Measurements from ENCODE around the gene ENPEP. TPM values are rescaled to one million over a fixed set of nuclear protein-coding genes. Genes with fewer than 3 reads are reported as not detected.

The ENPEP gene
- total RNA-seq, 4 donors from 2014 or later: 3.7 to 6.3 (median 4.2) TPM

GRCh38 chr4:110449947-110450346 lies 26.0 kb upstream of the ENPEP start:
- DNase-seq (ENCODE audit: low spot score in 2 of 2): no peak
- Histone ChIP-seq H3K27me3 (no peaks in the 10 kb centered on the region), H3K4me3 (no peak overlapping the region), H3K36me3 (no peaks in the 10 kb centered on the region), H3K9me3 (no peaks in the 10 kb centered on the region), H3K27ac (no peak overlapping the region), H3K4me1 (no peaks in the 10 kb centered on the region)
- 75 to 92% methylated on average over 2 of the region's 2 CpGs for WGBS, 2 donors
- TF ChIP-seq, protein P1, sequence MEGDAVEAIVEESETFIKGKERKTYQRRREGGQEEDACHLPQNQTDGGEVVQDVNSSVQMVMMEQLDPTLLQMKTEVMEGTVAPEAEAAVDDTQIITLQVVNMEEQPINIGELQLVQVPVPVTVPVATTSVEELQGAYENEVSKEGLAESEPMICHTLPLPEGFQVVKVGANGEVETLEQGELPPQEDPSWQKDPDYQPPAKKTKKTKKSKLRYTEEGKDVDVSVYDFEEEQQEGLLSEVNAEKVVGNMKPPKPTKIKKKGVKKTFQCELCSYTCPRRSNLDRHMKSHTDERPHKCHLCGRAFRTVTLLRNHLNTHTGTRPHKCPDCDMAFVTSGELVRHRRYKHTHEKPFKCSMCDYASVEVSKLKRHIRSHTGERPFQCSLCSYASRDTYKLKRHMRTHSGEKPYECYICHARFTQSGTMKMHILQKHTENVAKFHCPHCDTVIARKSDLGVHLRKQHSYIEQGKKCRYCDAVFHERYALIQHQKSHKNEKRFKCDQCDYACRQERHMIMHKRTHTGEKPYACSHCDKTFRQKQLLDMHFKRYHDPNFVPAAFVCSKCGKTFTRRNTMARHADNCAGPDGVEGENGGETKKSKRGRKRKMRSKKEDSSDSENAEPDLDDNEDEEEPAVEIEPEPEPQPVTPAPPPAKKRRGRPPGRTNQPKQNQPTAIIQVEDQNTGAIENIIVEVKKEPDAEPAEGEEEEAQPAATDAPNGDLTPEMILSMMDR (IDR thresholded peaks at IDR 0.05): no peak
- TF ChIP-seq EP300 (IDR thresholded peaks at IDR 0.05) (no peak), POLR2A (IDR thresholded peaks at IDR 0.05) (no peak)

DNA sequence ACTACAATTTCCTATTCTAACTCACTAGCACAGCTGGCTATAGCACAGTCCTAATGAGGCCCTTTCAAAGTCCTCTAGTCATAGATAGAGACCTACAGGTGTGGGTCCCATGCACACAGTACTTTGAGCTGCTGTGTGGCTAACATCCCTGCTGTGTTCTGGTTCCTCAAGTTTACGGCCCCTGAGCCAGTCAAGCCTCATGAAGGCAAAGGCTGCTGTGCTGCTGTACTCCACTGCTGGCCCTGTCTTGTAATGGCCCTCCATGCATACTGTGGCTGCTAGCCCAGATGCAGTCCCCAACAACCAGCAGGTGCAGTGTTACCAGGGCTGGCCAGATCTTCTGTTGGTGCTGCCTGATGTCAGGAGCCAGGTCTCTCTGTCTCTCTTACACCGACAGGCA lies 23.4 kb upstream of the ENPEP start:
- Histone ChIP-seq H3K27ac (no peak overlapping the region), H3K36me3 (no peaks in the 10 kb centered on the region), H3K27me3 (no peaks in the 10 kb centered on the region), H3K4me3 (no peak overlapping the region), H3K4me1 (no peaks in the 10 kb centered on the region), H3K9me3 (no peaks in the 10 kb centered on the region)
- TF ChIP-seq POLR2A (IDR thresholded peaks at IDR 0.05) (no peak), EP300 (IDR thresholded peaks at IDR 0.05) (no peak)
- TF ChIP-seq, protein P1 (IDR thresholded peaks at IDR 0.05): no peak
- no peak for DNase-seq (ENCODE audit: low spot score in 2 of 2)
- 46 to 67% methylated on average over 1 to 2 of the region's 2 CpGs for WGBS, 2 donors

GRCh38 chr4:110454441-110454840 lies 21.5 kb upstream of the ENPEP start:
- Histone ChIP-seq H3K4me3 (no peak overlapping the region), H3K27me3 (no peaks in the 10 kb centered on the region), H3K4me1 (no peaks in the 10 kb centered on the region), H3K36me3 (no peaks in the 10 kb centered on the region), H3K9me3 (no peaks in the 10 kb centered on the region), H3K27ac (no peak overlapping the region)
- 46 to 53% methylated on average over 2 of the region's 2 CpGs for WGBS, 2 donors
- DNase-seq (ENCODE audit: low spot score in 2 of 2): no peak
- no peak for TF ChIP-seq EP300 (IDR thresholded peaks at IDR 0.05)
- TF ChIP-seq POLR2A (IDR thresholded peaks at IDR 0.05): no peak
- TF ChIP-seq, protein P1 (IDR thresholded peaks at IDR 0.05): no peak

DNA sequence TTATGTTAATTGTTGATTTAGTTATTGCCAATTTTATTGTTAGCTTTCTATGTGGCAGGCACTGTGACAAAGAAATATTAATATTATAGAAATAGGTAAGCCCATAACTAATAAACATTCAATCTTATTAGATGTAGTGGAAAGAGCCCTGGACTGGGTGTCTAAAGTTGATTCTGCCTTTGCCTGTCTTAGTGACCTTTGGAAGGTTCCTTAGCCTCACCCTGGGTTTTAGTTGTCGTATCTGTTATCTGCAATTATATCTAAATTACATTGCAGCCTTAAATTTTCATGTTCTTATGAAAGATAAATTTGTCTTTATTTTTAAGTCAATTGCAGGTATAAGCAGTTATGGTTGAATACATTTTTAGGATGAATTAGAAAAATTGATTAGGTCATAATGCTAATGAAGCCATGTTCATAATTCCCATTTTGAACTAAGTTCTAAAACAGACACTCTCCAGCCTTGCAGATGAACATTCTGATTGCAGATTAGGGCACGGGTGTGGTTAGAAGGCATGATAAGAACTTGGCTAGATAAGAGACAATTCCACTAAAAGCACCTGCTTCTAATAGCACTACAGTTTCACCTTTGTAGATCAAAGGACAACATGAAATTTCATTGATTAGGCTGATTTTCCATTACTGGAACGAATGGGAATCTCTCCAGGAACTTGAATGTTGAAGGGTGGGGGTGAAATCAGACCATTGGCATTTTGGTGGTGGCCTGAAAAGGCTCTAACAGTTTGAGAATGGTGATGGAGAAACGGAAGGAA lies 17.3 kb upstream of the ENPEP start:
- Histone ChIP-seq H3K27me3 (no peaks in the 10 kb centered on the region), H3K4me3 (no peak overlapping the region), H3K36me3 (no peaks in the 10 kb centered on the region), H3K27ac (no peak overlapping the region), H3K9me3 (no peaks in the 10 kb centered on the region), H3K4me1 (no peaks in the 10 kb centered on the region)
- DNase-seq (ENCODE audit: low spot score in 2 of 2): no peak
- WGBS, 2 donors: 77 to 80% methylated on average over 4 of the region's 4 CpGs
- TF ChIP-seq, protein P1 (IDR thresholded peaks at IDR 0.05): no peak
- TF ChIP-seq EP300 (IDR thresholded peaks at IDR 0.05): no peak
- no peak for TF ChIP-seq POLR2A (IDR thresholded peaks at IDR 0.05)

DNA sequence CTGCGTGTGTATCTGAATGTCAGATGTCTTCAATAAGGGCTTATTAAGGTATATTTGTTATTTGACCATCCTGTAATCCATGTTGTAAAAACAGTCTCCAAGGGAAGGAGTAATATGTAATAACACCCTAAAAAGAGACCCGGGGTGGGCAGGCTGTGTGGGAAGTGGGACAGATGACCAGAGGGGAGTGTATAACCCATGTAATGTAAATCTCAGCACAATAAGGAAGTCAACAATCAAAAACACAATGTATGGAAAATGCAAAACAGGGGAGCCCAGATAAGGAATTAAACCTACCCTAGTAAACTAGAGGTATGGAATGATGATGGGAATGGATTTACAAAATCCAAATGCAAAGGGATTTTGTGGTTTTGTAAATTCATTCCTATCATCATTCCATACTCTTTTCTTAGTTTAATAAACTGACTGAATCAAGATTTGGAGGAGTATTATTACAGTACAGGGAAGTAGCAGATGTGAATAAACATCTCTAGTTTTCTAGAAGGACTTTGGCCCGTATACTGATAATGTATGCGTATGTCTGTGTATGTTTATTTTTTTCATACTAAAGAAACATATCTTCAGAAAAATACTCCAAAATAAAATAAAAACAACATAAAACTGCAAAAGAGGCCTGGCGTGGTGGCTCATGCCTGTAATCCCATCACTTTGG lies 15.7 kb upstream of the ENPEP start:
- Histone ChIP-seq H3K27ac (no peak overlapping the region), H3K36me3 (no peaks in the 10 kb centered on the region), H3K4me3 (no peak overlapping the region), H3K9me3 (no peaks in the 10 kb centered on the region), H3K4me1 (no peaks in the 10 kb centered on the region), H3K27me3 (no peaks in the 10 kb centered on the region)
- TF ChIP-seq EP300 (IDR thresholded peaks at IDR 0.05) (no peak), POLR2A (IDR thresholded peaks at IDR 0.05) (no peak)
- TF ChIP-seq, protein P1 (IDR thresholded peaks at IDR 0.05): no peak
- DNase-seq (ENCODE audit: low spot score in 2 of 2): no peak
- 83 to 84% methylated on average over 5 of the region's 5 CpGs for WGBS, 2 donors

Data from tibial nerve (tissue), 4 donors.